ENCODE results near the gene OSBPL1A.

DNA sequence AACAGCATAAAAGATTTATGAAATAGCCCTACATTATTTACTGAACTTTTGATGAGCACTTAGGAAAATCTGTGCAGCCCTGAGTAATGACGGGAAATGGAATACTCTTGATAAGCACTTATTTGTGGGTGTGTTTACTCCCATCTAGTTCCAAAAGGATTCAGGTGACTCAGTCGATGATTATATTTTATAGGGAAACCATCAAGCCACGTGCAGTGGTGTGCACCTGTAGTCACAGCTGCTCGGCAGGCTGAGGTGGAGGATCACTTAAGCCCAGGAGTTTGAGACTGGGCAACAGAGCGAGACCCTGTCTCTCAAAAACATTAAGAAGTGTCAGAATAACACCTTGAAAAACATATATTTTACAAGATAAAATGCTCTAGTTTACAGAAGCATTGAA is 166.9 kb downstream of the OSBPL1A start:
- TF ChIP-seq, protein P1, sequence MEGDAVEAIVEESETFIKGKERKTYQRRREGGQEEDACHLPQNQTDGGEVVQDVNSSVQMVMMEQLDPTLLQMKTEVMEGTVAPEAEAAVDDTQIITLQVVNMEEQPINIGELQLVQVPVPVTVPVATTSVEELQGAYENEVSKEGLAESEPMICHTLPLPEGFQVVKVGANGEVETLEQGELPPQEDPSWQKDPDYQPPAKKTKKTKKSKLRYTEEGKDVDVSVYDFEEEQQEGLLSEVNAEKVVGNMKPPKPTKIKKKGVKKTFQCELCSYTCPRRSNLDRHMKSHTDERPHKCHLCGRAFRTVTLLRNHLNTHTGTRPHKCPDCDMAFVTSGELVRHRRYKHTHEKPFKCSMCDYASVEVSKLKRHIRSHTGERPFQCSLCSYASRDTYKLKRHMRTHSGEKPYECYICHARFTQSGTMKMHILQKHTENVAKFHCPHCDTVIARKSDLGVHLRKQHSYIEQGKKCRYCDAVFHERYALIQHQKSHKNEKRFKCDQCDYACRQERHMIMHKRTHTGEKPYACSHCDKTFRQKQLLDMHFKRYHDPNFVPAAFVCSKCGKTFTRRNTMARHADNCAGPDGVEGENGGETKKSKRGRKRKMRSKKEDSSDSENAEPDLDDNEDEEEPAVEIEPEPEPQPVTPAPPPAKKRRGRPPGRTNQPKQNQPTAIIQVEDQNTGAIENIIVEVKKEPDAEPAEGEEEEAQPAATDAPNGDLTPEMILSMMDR (IDR thresholded peaks at IDR 0.05): no peak
- TF ChIP-seq POLR2AphosphoS5 (IDR thresholded peaks at IDR 0.05): no peak
